Endothelial cell of umbilical vein (primary cell): Measurements from ENCODE around the gene GOLPH3. TPM values are rescaled to one million over a fixed set of nuclear protein-coding genes. Genes with fewer than 3 reads are reported as not detected.
"Not testable (repeated sequence)": the region's sequence is repeated elsewhere in the genome, so short reads cannot be mapped to it uniquely, and the experiment has no call there.

Source experiments
- BruUV-seq: library from RNA; stranded (reverse); fragments of 400-500 nt; replicated peaks from 2 replicates; lab custom pipeline; 2021; lab: Mats Ljungman, UMichigan
- CTCF ChIA-PET: fragments of 300-600, 350-600 bp; sonication (Branson Sonifier 250); formaldehyde crosslinking; loops from one replicate; lab custom pipeline; 2021; ENCODE audit warnings: antibody characterized with exemption, inconsistent platforms; lab: Charles Lee
- POLR2A ChIA-PET: fragments of 300-600, 350-600 bp; sonication (Branson Sonifier 250); formaldehyde crosslinking; loops from one replicate; lab custom pipeline; 2021; ENCODE audit warnings: antibody characterized with exemption, inconsistent platforms; lab: Charles Lee
- DNase-seq: peaks from one replicate; pipeline ENCODE4 v3.0.0-alpha.2; 2011; ENCODE audit warnings: low read depth, low spot score
- FAIRE-seq: peaks from 2 replicates; lab custom pipeline; 2011; peaks lifted over from hg19 to GRCh38; lab: Jason Lieb, UNC
- H2AFZ ChIP-seq: 2 replicates; pipeline ENCODE4 v1.6.0; 2012; ENCODE audit warnings: low read depth, low read length, control low read depth, inconsistent platforms
- H3K27ac ChIP-seq: 2 replicates; pipeline ENCODE4 v1.5.1; 2011; ENCODE audit warnings: low read depth, mild to moderate bottlenecking, control low read depth, low read length, moderate library complexity; ENCODE audit not compliant: insufficient read depth
- H3K27me3 ChIP-seq, 2 experiments: 2 replicates each; pipeline versions ENCODE4 v1.6.0 to v1.6.1; 2011; ENCODE audit warnings: low read length in 2 of 2, mixed read lengths in 1 of 2; ENCODE audit not compliant: control insufficient read depth in 2 of 2, insufficient read depth in 2 of 2
- H3K36me3 ChIP-seq, 2 experiments: 2 replicates in 1 of 2; 3 replicates in 1 of 2; pipeline ENCODE4 v1.5.1; 2011; ENCODE audit warnings: low read length in 2 of 2, mild to moderate bottlenecking in 1 of 2, moderate library complexity in 1 of 2; ENCODE audit not compliant: control insufficient read depth in 2 of 2, insufficient read depth in 2 of 2; ENCODE audit errors: extremely low read depth in 1 of 2
- H3K4me1 ChIP-seq: 3 replicates; pipeline ENCODE4 v1.5.1; 2011; ENCODE audit warnings: mild to moderate bottlenecking, low read length; ENCODE audit not compliant: control insufficient read depth, insufficient read depth; ENCODE audit errors: extremely low read depth
- H3K4me2 ChIP-seq: 2 replicates; pipeline ENCODE4 v1.6.1; 2011; ENCODE audit warnings: low read length, control low read depth, mixed read lengths; ENCODE audit not compliant: insufficient read depth
- H3K4me3 ChIP-seq, 3 experiments: fragments of 200-600 bp in 1 of 3; sonication (generic), shearing (Covaris generic) in 1 of 3; replicated peaks in 1 of 3; 2 replicates each; pipeline ENCODE4 v1.5.1; 2011 to 2016; ENCODE audit warnings: control low read depth in 3 of 3, low read length in 3 of 3, mild to moderate bottlenecking in 2 of 3, inconsistent platforms in 1 of 3, low read depth in 1 of 3, moderate library complexity in 1 of 3; ENCODE audit not compliant: insufficient read depth in 1 of 3
- H3K79me2 ChIP-seq: 2 replicates; pipeline ENCODE4 v1.6.0; 2012; ENCODE audit warnings: low read length, inconsistent platforms; ENCODE audit not compliant: control insufficient read depth, insufficient read depth
- H3K9ac ChIP-seq: replicated peaks from 2 replicates; pipeline ENCODE3; 2011; ENCODE audit warnings: low read length, control low read depth; ENCODE audit not compliant: insufficient read depth; ENCODE audit errors: extremely low read depth
- H3K9me1 ChIP-seq: replicated peaks from 3 replicates; pipeline ENCODE4 v1.6.0; 2011; ENCODE audit warnings: mild to moderate bottlenecking, low read length; ENCODE audit not compliant: control insufficient read depth, insufficient read depth; ENCODE audit errors: extremely low read depth
- H3K9me3 ChIP-seq: replicated peaks from 2 replicates; pipeline ENCODE4 v1.5.1; 2012; ENCODE audit warnings: low read length, inconsistent platforms; ENCODE audit not compliant: control insufficient read depth, insufficient read depth
- H4K20me1 ChIP-seq: replicated peaks from 2 replicates; pipeline ENCODE3; 2011; ENCODE audit warnings: mild to moderate bottlenecking, low read length; ENCODE audit not compliant: control insufficient read depth, insufficient read depth; ENCODE audit errors: extremely low read depth
- CTCF ChIP-seq, 2 donors: IDR thresholded peaks; 1 replicate in 1 of 2; 2 replicates in 1 of 2; pipeline ENCODE4 v1.5.1; 2011; ENCODE audit warnings: low read length in 2 of 2, mild to moderate bottlenecking in 2 of 2, moderate library complexity in 2 of 2, control low read depth in 1 of 2, inconsistent platforms in 1 of 2, low read depth in 1 of 2; ENCODE audit not compliant: insufficient read depth in 1 of 2; ENCODE audit errors: extremely low read depth in 1 of 2
- FOS ChIP-seq: IDR thresholded peaks from 2 replicates; pipeline ENCODE4 v1.6.1; 2011; ENCODE audit warnings: mild to moderate bottlenecking, low read length, moderate library complexity, borderline replicate concordance; ENCODE audit not compliant: insufficient read depth
- MYC ChIP-seq: IDR thresholded peaks from one replicate; pipeline ENCODE4 v1.6.1; 2011; ENCODE audit warnings: mild to moderate bottlenecking, low read depth, low read length
- POLR2A ChIP-seq: IDR thresholded peaks from 2 replicates; pipeline ENCODE4 v1.6.1; 2012; ENCODE audit warnings: low read depth, mild to moderate bottlenecking, control low read depth, low read length
- POLR2AphosphoS5 ChIP-seq: IDR thresholded peaks from 2 replicates; pipeline ENCODE4 v1.6.1; 2012; ENCODE audit warnings: low read depth, mild to moderate bottlenecking, control low read depth, low read length, moderate library complexity; ENCODE audit not compliant: insufficient read depth
- dilution Hi-C: fragments of 300-500 bp; cut with MboI; formaldehyde crosslinking; loops from one replicate; pipeline ENCODE4 v1.15.0; 2019; ENCODE audit warnings: low sequenced_read_pairs; ENCODE audit not compliant: extremely low pct_ligation_motif_present
- intact Hi-C: fragments of 100-400 bp; cut with micrococcal nuclease; formaldehyde crosslinking; loops from one replicate; pipeline ENCODE4 v1.10.0; 2022
- polyA plus RNA-seq, 4 experiments: library from polyadenylated mRNA; depleted of rRNA in 3 of 4; stranded (reverse) in 3 of 4; unstranded in 1 of 4; fragments of >200 nt; gene quantifications; 2 replicates each; pipeline versions ENCODE4 v1.2.1 to v1.2.3, GENCODE V29; 2011 to 2012; ENCODE audit warnings: missing spikeins in 1 of 4
- total RNA-seq: library from RNA; stranded (reverse); gene quantifications from 2 replicates; pipeline ENCODE4 v1.2.3, GENCODE V29; 2021

The GOLPH3 gene
- total and polyA plus RNA-seq, 2 donors (not counting 3 experiments of a cell fraction or from before 2014, with no cell fraction given) = 38.1 to 70.2 TPM

GRCh38 chr5:32172186-32172911 is 1.8 kb downstream of the GOLPH3 start:
- BruUV-seq, dilution Hi-C loops, H2AFZ ChIP-seq, H3K9me3 ChIP-seq, H3K27me3 ChIP-seq, H3K9me1 ChIP-seq: not testable (repeated sequence)
- Histone ChIP-seq H3K4me1 (peaks cover 17% of the 10 kb centered on the region), H3K36me3 (peaks cover 9 to 13% of the 10 kb centered on the region in 2 experiments), H3K9ac (peak overlapping the region; percentile 98), H4K20me1 (peaks cover 20% of the 10 kb centered on the region), H3K4me3 (peak overlapping the region; percentile 89 to 99 (median 96)), H3K27ac (peak overlapping the region; percentile 91), H3K4me2 (peak overlapping the region; percentile 98), H3K79me2 (peaks cover 66% of the 10 kb centered on the region)
- FAIRE-seq (peak; percentile 71), DNase-seq (peak; percentile 51)
- POLR2A ChIA-PET = interaction anchor here (0.7 to 1.4 kb wide), 3 partner anchors 73 to 412 kb away, joined by 3 to 4 read pairs (median 3); no protein-coding TSS in a partner anchor
- CTCF ChIA-PET = interaction anchor here (0.6 to 2.9 kb wide), 10 partner anchors 12 to 333 kb away, joined by 3 to 16 read pairs (median 6); no protein-coding TSS in a partner anchor
- intact Hi-C loops = loop anchor here (5.0 kb wide), 1 partner anchor 270 kb away; the partner anchor contains the start of gene ZFR

GRCh38 chr5:32170303-32171151 is 3.6 kb downstream of the GOLPH3 start:
- no TSS peak for BruUV-seq
- Histone ChIP-seq H3K4me2 (peak overlapping the region; percentile 98), H3K9me3 (no peaks in the 10 kb centered on the region), H2AFZ (no peak overlapping the region), H3K27ac (no peak overlapping the region), H3K9ac (no peak overlapping the region), H3K4me3 (peak overlapping the region in 1 of 3 experiments; percentile 99), H3K4me1 (peaks cover 17% of the 10 kb centered on the region), H3K36me3 (peaks cover 9 to 15% of the 10 kb centered on the region in 2 experiments), H3K79me2 (peaks cover 83% of the 10 kb centered on the region), H3K27me3 (no peaks in the 10 kb centered on the region), H4K20me1 (peaks cover 21% of the 10 kb centered on the region), H3K9me1 (no peaks in the 10 kb centered on the region)
- TF ChIP-seq MYC (no peak), CTCF (IDR thresholded peaks at IDR 0.05; ENCODE audit: extremely low read depth in 1 of 2, insufficient read depth in 1 of 2, low read depth in 1 of 2, low read length in 2 of 2) (no peak), POLR2A (no peak), FOS (no peak), POLR2AphosphoS5 (no peak)
- FAIRE-seq = no peak
- dilution Hi-C loops (no loop called here), intact Hi-C loops (loop anchor here (5.0 kb wide), 1 partner anchor 272 kb away; the partner anchor contains the start of gene ZFR)
- POLR2A ChIA-PET = no interaction called here
- DNase-seq = peak; percentile 41
- CTCF ChIA-PET = interaction anchor here (0.6 to 2.9 kb wide), 7 partner anchors 12 to 334 kb away, joined by 3 to 16 read pairs (median 7); no protein-coding TSS in a partner anchor
